Activated naive CD8-positive, alpha-beta T cell treated with anti-CD3 and anti-CD28 coated beads for 36 hours (primary cell): ENCODE data around the gene ENGASE. TPM values are rescaled to one million over a fixed set of nuclear protein-coding genes. Genes with fewer than 3 reads are reported as not detected.
A peak's percentile ranks its signal among the peaks of the same experiment; 100 is the strongest.

ENCODE experiments used
- DNase-seq: peaks from one replicate; pipeline ENCODE4 v3.0.0; 2021
- H3K27ac Mint-ChIP-seq: one replicate; pipeline ENCODE4 v1.8.0; 2022; ENCODE audit warnings: mild to moderate bottlenecking, moderate library complexity, mixed read lengths
- H3K27me3 Mint-ChIP-seq: one replicate; pipeline ENCODE4 v1.8.0; 2022; ENCODE audit warnings: mild to moderate bottlenecking, mixed read lengths
- H3K36me3 Mint-ChIP-seq: one replicate; pipeline ENCODE4 v1.8.0; 2021; ENCODE audit warnings: mild to moderate bottlenecking, mixed read lengths
- H3K4me1 Mint-ChIP-seq: one replicate; pipeline ENCODE4 v1.8.0; 2021; ENCODE audit warnings: mixed read lengths
- H3K4me3 Mint-ChIP-seq: one replicate; pipeline ENCODE4 v1.8.0; 2022; ENCODE audit warnings: mild to moderate bottlenecking, moderate library complexity, mixed read lengths
- H3K9me3 Mint-ChIP-seq: one replicate; pipeline ENCODE4 v1.8.0; 2022; ENCODE audit warnings: mixed read lengths
- total RNA-seq, 2 experiments: library from RNA; stranded (reverse); gene quantifications; one replicate each; pipeline ENCODE4 v1.2.3, GENCODE V29; 2021

The ENGASE gene
- total RNA-seq, 2 experiments from 2014 or later, result 23.4 to 26.3 TPM

GRCh38 chr17:79078476-79079190, 4.0 kb downstream of the ENGASE start:
- Mint-ChIP-seq H3K27me3 (no peaks in the 10 kb centered on the region), H3K27ac (no peak overlapping the region), H3K4me3 (no peak overlapping the region), H3K36me3 (peaks cover 15% of the 10 kb centered on the region), H3K4me1 (peaks cover 13% of the 10 kb centered on the region), H3K9me3 (no peaks in the 10 kb centered on the region)
- DNase-seq, result no peak

DNA sequence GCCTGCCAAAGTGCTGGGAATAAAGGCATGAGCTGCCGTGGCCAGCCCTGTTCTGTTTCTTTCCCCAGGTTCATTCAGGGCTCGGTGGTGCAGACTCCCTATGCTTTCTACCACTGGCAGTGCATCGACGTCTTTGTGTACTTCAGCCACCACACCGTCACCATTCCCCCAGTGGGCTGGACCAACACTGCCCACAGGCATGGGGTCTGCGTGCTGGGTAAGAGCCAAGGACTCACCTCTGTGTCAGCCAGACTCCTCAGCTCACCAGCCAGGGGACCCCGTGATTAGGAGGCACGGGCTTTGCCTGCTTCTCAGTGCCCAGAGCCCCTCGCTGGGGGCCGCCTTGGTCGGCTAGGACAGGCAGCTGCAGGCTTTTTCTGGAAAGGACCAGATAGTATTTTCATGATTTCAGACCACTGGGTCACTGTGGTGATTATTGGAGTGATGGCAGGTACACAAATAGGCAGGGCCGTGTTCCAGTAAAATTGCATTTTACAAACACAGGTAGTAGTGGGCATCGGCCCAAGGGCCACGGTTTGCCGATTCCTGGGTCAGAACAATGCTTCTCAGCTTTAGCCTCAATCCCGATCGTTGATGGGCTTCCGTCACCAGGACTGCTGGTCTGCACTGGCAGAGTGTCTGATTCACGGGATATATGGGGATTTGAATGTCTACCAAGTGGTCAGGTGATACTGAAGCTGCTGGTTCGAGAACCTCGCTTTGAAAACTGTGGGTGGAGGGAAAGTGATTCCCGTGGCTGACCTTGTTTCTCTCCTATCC, 5.0 kb downstream of the ENGASE start:
- H3K36me3 Mint-ChIP-seq, result peaks cover 15% of the 10 kb centered on the region

DNA sequence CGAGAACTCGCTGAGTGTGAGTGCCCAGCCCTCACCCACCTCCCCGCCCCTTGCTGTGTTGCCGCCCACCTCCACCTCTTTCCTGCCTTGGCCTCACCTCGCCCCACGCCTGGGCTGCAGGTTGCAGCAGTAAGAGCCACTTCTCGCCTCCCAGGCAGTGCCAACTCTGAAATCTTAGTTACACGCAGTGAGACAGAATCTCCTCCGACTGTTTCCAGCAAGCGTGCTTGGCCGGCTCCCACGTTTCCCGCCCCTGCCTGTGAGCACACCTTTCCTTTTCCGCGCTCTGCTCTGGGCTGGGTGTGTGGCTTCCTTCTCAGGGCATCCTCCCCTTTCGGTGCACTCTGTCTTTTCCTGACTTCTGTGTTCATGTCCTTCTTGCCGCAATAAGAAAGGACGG, 5.7 kb downstream of the ENGASE start:
- Mint-ChIP-seq H3K4me3 (no peak overlapping the region), H3K4me1 (peaks cover 12% of the 10 kb centered on the region), H3K36me3 (peaks cover 13% of the 10 kb centered on the region), H3K27me3 (no peaks in the 10 kb centered on the region), H3K9me3 (no peaks in the 10 kb centered on the region), H3K27ac (no peak overlapping the region)
- no peak for DNase-seq

More for the DNA sequence above, 5.0 kb downstream of the ENGASE start:
- H3K9me3 Mint-ChIP-seq, result no peaks in the 10 kb centered on the region
- peaks cover 13% of the 10 kb centered on the region for H3K4me1 Mint-ChIP-seq
- no peak for DNase-seq
- H3K27me3 Mint-ChIP-seq, result no peaks in the 10 kb centered on the region
- H3K4me3 Mint-ChIP-seq, result no peak overlapping the region
- H3K27ac Mint-ChIP-seq, result no peak overlapping the region

DNA sequence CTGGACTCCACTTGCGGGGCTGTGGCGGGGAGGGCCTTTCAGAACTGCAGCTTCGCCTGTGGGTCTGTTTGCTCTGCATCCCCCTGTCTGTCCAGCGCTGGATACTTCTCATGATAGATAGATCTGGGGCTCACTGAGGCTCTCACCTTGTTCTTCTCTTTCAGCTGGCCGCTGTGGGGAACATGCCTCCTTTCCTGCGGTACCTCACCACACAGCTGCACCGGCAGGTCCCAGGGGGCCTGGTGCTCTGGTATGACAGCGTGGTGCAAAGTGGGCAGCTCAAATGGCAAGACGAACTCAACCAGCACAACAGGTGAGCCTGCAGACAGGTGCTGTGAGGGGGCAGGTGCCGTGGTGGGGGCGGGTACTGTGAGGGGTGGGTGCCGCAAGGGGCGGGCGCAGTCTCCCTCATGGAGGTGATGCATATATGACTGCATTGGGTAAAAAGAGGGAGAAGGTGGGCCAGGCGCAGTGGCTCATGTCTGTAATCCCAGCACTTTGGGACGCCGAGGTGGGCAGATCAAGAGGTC, 6.2 kb downstream of the ENGASE start:
- H3K27me3 Mint-ChIP-seq, result no peaks in the 10 kb centered on the region
- peaks cover 9% of the 10 kb centered on the region for H3K36me3 Mint-ChIP-seq
- H3K9me3 Mint-ChIP-seq, result no peaks in the 10 kb centered on the region
- H3K4me3 Mint-ChIP-seq, result no peak overlapping the region
- H3K4me1 Mint-ChIP-seq, result peaks cover 7% of the 10 kb centered on the region
- no peak overlapping the region for H3K27ac Mint-ChIP-seq
- no peak for DNase-seq

DNA sequence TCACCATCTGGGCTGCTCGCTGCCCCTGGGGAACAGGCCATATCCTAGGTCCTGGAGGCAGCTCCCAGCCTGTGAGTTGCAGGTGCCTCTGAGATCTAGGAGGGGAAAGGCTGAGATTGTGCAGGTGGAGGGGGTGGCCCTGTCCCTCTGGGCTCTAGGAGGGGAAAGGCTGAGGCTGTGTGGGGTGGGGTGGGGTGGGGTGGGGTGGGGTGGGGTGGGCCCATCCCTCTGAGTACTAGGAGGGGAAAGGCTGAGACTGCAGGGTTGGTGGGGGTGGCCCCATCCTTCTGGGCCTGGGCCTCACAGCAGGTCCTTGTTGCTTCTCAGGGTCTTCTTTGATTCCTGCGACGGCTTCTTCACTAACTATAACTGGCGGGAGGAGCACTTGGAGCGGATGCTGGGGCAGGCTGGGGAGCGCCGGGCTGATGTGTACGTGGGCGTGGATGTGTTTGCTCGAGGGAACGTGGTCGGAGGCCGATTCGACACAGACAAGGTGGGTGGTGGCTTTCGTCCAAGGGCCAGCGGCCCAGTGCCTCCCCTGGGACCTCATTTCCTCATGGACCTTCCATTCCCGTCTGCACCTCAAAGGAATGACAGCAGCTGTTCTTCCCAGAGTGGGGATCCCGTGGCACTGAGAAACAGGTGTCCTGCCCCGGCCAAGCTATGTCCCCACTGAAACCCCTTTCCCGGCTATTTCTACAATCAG, 7.1 kb downstream of the ENGASE start:
- H3K4me3 Mint-ChIP-seq, result no peak overlapping the region
- no peak for DNase-seq
- no peaks in the 10 kb centered on the region for H3K9me3 Mint-ChIP-seq
- no peaks in the 10 kb centered on the region for H3K27me3 Mint-ChIP-seq
- no peaks in the 10 kb centered on the region for H3K4me1 Mint-ChIP-seq
- no peak overlapping the region for H3K27ac Mint-ChIP-seq
- peaks cover 9% of the 10 kb centered on the region for H3K36me3 Mint-ChIP-seq

- Mint-ChIP-seq H3K27ac (no peak overlapping the region), H3K36me3 (peaks cover 9% of the 10 kb centered on the region), H3K9me3 (no peaks in the 10 kb centered on the region), H3K4me3 (no peak overlapping the region), H3K4me1 (no peaks in the 10 kb centered on the region), H3K27me3 (no peaks in the 10 kb centered on the region)
- DNase-seq, result peak; percentile 55
Measured at GRCh38 chr17:79082311-79083190, 7.9 kb downstream of the ENGASE start.

DNA sequence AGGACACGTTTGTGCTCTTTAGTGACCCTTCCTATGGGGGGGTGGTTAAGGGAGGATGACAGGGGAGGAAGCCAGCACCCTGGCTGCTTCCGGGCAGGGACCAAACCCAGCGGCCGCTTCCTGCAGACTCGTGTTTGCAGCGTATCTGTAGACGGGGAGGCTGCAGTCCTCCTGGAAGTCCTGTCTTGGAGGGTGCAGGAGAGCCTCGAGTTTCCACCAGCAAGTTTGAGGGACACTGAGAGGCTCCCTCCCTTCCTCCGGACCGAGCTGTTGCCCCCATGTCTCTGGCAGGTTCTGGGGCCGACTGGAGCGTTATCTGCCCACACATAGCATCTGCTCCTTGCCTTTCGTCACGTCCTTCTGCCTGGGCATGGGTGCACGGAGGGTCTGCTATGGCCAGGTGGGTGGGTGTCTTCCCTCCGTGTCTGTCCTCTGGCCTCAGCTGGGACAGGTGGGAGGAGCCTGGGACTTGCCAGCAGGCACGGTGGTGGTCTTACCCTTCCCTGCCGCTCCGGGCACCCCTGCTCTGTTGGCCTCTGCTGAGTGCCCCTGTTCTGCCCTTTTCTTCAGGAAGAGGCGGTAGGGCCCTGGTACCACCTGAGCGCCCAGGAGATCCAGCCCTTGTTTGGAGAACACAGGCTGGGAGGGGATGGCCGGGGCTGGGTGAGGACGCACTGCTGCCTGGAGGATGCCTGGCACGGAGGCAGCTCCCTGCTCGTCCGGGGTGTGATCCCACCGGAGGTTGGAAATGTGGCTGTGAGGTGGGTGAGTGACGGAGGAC, 8.8 kb downstream of the ENGASE start:
- H3K27me3 Mint-ChIP-seq, result no peaks in the 10 kb centered on the region
- H3K9me3 Mint-ChIP-seq, result no peaks in the 10 kb centered on the region
- no peak overlapping the region for H3K4me3 Mint-ChIP-seq
- no peaks in the 10 kb centered on the region for H3K4me1 Mint-ChIP-seq
- DNase-seq, result no peak
- H3K36me3 Mint-ChIP-seq, result peaks cover 10% of the 10 kb centered on the region
- no peak overlapping the region for H3K27ac Mint-ChIP-seq

GRCh38 chr17:79084291-79085153, 9.9 kb downstream of the ENGASE start:
- Mint-ChIP-seq H3K27ac (no peak overlapping the region), H3K36me3 (peaks cover 6% of the 10 kb centered on the region), H3K27me3 (no peaks in the 10 kb centered on the region), H3K9me3 (no peaks in the 10 kb centered on the region), H3K4me1 (no peaks in the 10 kb centered on the region), H3K4me3 (no peak overlapping the region)
- DNase-seq, result no peak

- Mint-ChIP-seq H3K27ac (no peak overlapping the region), H3K27me3 (no peaks in the 10 kb centered on the region), H3K4me1 (no peaks in the 10 kb centered on the region), H3K36me3 (peaks cover 4% of the 10 kb centered on the region), H3K4me3 (no peak overlapping the region), H3K9me3 (no peaks in the 10 kb centered on the region)
- no peak for DNase-seq
Measured at GRCh38 chr17:79085154-79085920, 10.7 kb downstream of the ENGASE start.

DNA sequence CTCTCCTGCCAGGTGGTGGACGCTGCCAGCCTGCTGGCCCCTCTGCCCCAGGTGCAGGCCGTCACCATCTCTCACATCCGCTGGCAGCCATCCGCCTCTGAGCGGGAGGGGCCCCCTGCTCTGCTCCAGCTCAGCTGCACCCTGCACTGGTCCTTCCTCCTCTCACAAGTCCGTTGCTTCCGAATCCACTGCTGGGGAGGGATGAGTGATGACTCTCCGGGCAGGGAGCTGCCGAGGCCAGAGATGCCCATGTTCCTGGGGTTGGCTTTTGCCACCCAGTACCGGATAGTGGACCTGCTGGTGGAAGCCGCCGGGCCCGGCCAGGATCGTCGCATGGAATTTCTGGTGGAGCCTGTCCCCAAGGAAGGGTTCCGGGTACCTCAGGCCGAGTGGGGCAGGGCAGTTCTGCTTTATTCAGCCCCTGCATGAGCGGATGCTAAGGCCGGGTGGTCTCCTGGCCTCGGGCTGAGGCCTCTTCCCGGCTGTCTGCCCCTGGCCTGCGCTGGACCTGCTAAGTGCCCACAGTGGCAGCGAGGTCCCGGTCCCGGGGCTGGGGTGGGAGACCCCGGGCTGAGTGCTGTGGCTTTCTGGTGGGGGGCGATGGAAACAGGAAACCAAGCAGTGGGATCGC, 11.4 kb downstream of the ENGASE start:
- no peak for DNase-seq
- H3K27ac Mint-ChIP-seq, result no peak overlapping the region
- no peaks in the 10 kb centered on the region for H3K4me1 Mint-ChIP-seq
- no peaks in the 10 kb centered on the region for H3K9me3 Mint-ChIP-seq
- H3K36me3 Mint-ChIP-seq, result peaks cover 1% of the 10 kb centered on the region
- no peak overlapping the region for H3K4me3 Mint-ChIP-seq
- H3K27me3 Mint-ChIP-seq, result no peaks in the 10 kb centered on the region

DNA sequence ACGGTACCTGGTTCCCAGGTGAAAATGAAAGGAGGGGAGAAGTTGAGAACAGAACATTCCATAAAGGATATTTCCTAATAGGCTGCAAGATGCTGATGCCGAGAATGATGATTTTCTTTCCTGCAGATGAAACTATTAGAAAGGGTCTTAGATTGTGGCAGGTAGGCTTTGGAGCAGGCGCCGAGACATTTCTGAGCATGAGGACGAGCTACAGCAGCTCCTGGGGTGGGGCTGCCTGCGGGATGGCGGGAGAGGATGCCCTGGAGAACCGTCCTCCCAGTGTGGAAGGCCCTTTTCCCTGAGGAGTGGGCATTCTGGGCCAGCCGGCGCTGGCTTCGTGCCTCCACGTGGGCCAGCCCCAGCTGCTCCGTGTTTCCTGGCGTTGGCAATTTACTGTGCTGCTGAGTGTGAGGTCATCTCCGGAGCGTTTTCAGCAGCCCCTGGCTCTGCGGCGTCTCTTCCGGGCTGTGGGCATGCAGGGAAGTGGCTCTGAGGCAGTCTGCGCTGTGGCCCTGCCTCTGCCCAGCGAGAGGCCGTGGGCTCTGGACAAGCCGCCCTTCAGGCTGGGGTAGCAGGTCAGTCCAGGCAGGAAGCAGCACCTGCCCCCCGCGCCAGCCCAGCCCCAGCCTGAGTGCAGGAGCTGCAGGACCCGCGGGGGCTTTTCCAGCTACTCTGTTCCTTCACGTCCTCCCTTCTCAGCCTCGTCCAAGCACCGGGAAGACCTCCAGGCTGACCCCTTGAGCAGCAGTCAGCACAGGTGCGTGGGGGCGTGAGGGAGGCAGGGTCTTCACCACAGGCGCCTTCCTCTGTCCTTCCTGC, 12.2 kb downstream of the ENGASE start:
- peaks cover 1% of the 10 kb centered on the region for H3K36me3 Mint-ChIP-seq
- H3K27me3 Mint-ChIP-seq, result no peaks in the 10 kb centered on the region
- no peak overlapping the region for H3K27ac Mint-ChIP-seq
- DNase-seq, result no peak
- H3K9me3 Mint-ChIP-seq, result no peaks in the 10 kb centered on the region
- H3K4me3 Mint-ChIP-seq, result no peak overlapping the region
- no peaks in the 10 kb centered on the region for H3K4me1 Mint-ChIP-seq
